ENCODE measurements around the gene PYY.

PYY gene

GRCh38 chr17:43938838-43939182 lies 14.9 kb downstream of the PYY start:
- no peak overlapping the region for H3K27ac ChIP-seq

DNA sequence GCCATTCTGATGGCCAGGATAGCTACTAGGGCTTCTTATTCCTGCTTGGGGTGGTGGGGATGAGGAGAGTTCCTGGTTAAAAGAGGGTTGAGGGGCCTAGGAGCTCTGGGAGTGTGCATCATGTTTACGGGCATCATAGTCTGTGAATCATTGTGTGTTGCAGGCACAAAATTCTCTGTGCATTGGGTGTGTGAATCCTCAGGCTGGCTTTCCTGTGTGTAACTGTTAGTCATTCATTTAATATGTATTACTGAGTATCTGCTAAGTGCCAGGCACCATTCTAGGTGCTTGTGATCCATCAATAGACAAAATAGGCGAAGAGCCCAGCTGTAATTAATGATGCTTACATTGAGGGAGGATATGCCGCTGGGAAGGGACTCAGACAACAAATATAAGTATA lies 17.3 kb downstream of the PYY start:
- Histone ChIP-seq H3K4me3 (ENCODE audit: low read depth, low read length) (no peak overlapping the region), H3K27ac (no peak overlapping the region), H3K36me3 (no peaks in the 10 kb centered on the region), H3K27me3 (ENCODE audit: insufficient read depth, low read depth, severe bottlenecking) (peaks cover 2% of the 10 kb centered on the region), H3K9me3 (ENCODE audit: severe bottlenecking) (peaks cover 2% of the 10 kb centered on the region)
- TF ChIP-seq, protein P1, sequence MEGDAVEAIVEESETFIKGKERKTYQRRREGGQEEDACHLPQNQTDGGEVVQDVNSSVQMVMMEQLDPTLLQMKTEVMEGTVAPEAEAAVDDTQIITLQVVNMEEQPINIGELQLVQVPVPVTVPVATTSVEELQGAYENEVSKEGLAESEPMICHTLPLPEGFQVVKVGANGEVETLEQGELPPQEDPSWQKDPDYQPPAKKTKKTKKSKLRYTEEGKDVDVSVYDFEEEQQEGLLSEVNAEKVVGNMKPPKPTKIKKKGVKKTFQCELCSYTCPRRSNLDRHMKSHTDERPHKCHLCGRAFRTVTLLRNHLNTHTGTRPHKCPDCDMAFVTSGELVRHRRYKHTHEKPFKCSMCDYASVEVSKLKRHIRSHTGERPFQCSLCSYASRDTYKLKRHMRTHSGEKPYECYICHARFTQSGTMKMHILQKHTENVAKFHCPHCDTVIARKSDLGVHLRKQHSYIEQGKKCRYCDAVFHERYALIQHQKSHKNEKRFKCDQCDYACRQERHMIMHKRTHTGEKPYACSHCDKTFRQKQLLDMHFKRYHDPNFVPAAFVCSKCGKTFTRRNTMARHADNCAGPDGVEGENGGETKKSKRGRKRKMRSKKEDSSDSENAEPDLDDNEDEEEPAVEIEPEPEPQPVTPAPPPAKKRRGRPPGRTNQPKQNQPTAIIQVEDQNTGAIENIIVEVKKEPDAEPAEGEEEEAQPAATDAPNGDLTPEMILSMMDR (IDR thresholded peaks at IDR 0.05; ENCODE audit: low read depth, low read length) = no peak
- DNase-seq = no peak

More at GRCh38 chr17:43938838-43939182, 14.9 kb downstream of the PYY start:
- DNase-seq = no peak
- Histone ChIP-seq H3K27me3 (ENCODE audit: insufficient read depth, low read depth, severe bottlenecking) (peaks cover 2% of the 10 kb centered on the region), H3K36me3 (no peaks in the 10 kb centered on the region), H3K9me3 (ENCODE audit: severe bottlenecking) (no peaks in the 10 kb centered on the region), H3K4me3 (ENCODE audit: low read depth, low read length) (no peak overlapping the region)
- TF ChIP-seq, protein P1 (IDR thresholded peaks at IDR 0.05; ENCODE audit: low read depth, low read length) = no peak

GRCh38 chr17:43935926-43936261 lies 17.8 kb downstream of the PYY start:
- no peaks in the 10 kb centered on the region for H3K36me3 ChIP-seq
- TF ChIP-seq, protein P1 (IDR thresholded peaks at IDR 0.05; ENCODE audit: low read depth, low read length) = no peak
- no peak overlapping the region for H3K27ac ChIP-seq
- H3K9me3 ChIP-seq (ENCODE audit: severe bottlenecking) = peaks cover 2% of the 10 kb centered on the region
- H3K27me3 ChIP-seq (ENCODE audit: insufficient read depth, low read depth, severe bottlenecking) = peaks cover 2% of the 10 kb centered on the region
- DNase-seq = no peak
- H3K4me3 ChIP-seq (ENCODE audit: low read depth, low read length) = no peak overlapping the region

DNA sequence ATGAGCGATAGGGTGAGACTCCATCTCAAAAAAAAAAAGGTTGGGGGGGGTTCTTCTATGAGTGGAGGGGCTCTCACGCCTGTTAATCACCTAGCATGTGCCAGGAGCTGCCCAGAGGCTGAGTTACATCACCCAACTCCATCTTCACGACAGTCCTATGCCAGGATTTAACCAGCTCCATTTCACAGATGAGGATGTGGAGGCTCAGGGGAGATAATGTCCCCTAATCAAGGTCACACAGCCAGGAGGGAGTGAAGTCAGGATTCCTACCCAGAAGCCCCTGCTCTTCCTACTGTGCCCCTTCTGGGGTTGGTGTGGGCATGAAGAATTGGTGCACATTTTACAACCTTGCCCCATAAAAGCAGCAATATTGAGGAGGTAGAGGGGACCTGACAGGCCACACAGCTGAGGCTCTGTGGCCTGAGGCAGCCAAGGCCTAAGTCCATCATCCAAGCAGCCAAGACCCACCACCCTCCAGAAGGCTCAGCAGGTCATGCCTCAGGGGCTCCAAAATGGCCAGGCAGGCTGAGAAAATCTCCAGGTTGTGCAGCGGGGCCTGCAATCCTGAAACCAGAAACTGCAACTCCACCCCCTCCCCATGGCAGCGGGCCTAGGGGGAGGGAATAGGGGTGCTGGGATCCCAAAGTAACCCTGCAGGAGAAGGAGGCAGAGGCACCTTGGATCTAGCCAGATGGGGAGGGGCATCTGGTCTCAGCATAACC lies 18.4 kb downstream of the PYY start:
- Histone ChIP-seq H3K27ac (no peak overlapping the region), H3K4me3 (ENCODE audit: low read depth, low read length) (no peak overlapping the region), H3K36me3 (no peaks in the 10 kb centered on the region), H3K27me3 (ENCODE audit: insufficient read depth, low read depth, severe bottlenecking) (peaks cover 2% of the 10 kb centered on the region), H3K9me3 (ENCODE audit: severe bottlenecking) (peaks cover 2% of the 10 kb centered on the region)
- TF ChIP-seq, protein P1 (IDR thresholded peaks at IDR 0.05; ENCODE audit: low read depth, low read length) = no peak
- no peak for DNase-seq

GRCh38 chr17:43932923-43933322 lies 20.8 kb downstream of the PYY start:
- TF ChIP-seq, protein P1 (IDR thresholded peaks at IDR 0.05; ENCODE audit: low read depth, low read length) = no peak
- H3K9me3 ChIP-seq (ENCODE audit: severe bottlenecking) = peaks cover 2% of the 10 kb centered on the region
- peaks cover 7% of the 10 kb centered on the region for H3K27me3 ChIP-seq (ENCODE audit: insufficient read depth, low read depth, severe bottlenecking)
- no peak overlapping the region for H3K27ac ChIP-seq
- DNase-seq = no peak
- H3K36me3 ChIP-seq = no peaks in the 10 kb centered on the region
- no peak overlapping the region for H3K4me3 ChIP-seq (ENCODE audit: low read depth, low read length)

GRCh38 chr17:43932357-43932756 lies 21.4 kb downstream of the PYY start:
- H3K27ac ChIP-seq = no peak overlapping the region
- H3K27me3 ChIP-seq (ENCODE audit: insufficient read depth, low read depth, severe bottlenecking) = peaks cover 10% of the 10 kb centered on the region
- H3K36me3 ChIP-seq = no peaks in the 10 kb centered on the region
- H3K4me3 ChIP-seq (ENCODE audit: low read depth, low read length) = no peak overlapping the region
- TF ChIP-seq, protein P1 (IDR thresholded peaks at IDR 0.05; ENCODE audit: low read depth, low read length) = no peak
- peaks cover 2% of the 10 kb centered on the region for H3K9me3 ChIP-seq (ENCODE audit: severe bottlenecking)
- DNase-seq = no peak
